HEK293 (cell line): ENCODE results near the gene ZNF236.

Source experiments
- CTCF ChIP-seq: fragments of 450-650 bp; formaldehyde crosslinking; IDR thresholded peaks from 2 replicates; pipeline ENCODE4 v1.5.1; 2016; ENCODE audit warnings: missing biosample characterization, missing genetic modification characterization
- PBX3 ChIP-seq: sonication (generic); formaldehyde crosslinking; IDR thresholded peaks from 2 replicates; pipeline ENCODE4 v1.8.1; 2022; ENCODE audit warnings: mild to moderate bottlenecking, moderate library complexity, missing genetic modification reagents
- REST ChIP-seq: fragments of 450-650 bp; formaldehyde crosslinking; IDR thresholded peaks from 2 replicates; pipeline ENCODE4 v1.5.1; 2016; ENCODE audit warnings: missing biosample characterization, missing genetic modification characterization
- SCRT2 ChIP-seq: fragments of 450-650 bp; formaldehyde crosslinking; IDR thresholded peaks from 2 replicates; pipeline ENCODE4 v1.5.1; 2016; ENCODE audit warnings: missing biosample characterization, missing genetic modification characterization
- SP7 ChIP-seq: fragments of 450-650 bp; formaldehyde crosslinking; IDR thresholded peaks from 2 replicates; pipeline ENCODE4 v1.5.1; 2016; ENCODE audit warnings: missing biosample characterization, missing genetic modification characterization
- ZBTB21 ChIP-seq: fragments of 450-650 bp; formaldehyde crosslinking; IDR thresholded peaks from 2 replicates; pipeline ENCODE4 v1.5.1; 2017; ENCODE audit warnings: missing biosample characterization, missing genetic modification characterization
- ZNF704 ChIP-seq: fragments of 450-650 bp; formaldehyde crosslinking; IDR thresholded peaks from 2 replicates; pipeline ENCODE4 v1.5.1; 2016; ENCODE audit warnings: missing biosample characterization, missing genetic modification characterization

- TF ChIP-seq SP7 (tag by site-specific recombination) = no peak
- no peak for TF ChIP-seq ZBTB21 (tag by site-specific recombination)
- TF ChIP-seq CTCF = no peak
- TF ChIP-seq PBX3 (CRISPR knock-in tag) = no peak
- TF ChIP-seq ZNF704 = no peak
- TF ChIP-seq SCRT2 (tag by site-specific recombination) = no peak
- TF ChIP-seq REST (tag by site-specific recombination) = no peak
Measured at GRCh38 chr18:76772665-76773064, 49.7 kb upstream of the ZNF236 start.
